Measurements from ENCODE around the gene CDYL.

The CDYL gene

DNA sequence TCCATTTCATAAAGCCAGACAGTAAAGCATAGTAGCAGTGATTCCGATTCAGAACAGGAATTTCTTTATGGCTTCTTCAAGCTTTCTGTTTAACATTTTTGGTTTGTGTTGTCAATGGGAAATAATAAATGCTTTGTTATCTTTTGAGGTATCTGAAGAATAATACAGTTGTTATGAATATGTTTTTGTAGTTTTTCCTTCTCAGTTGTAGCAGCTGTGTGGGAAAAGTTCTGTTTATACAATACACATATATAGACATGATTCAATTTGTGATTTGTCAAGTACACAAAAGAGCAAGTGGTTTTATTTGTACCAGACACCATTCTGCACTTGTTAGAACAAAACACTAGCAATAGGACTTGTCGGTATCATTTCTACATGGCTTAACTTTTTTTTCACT, 96.6 kb downstream of the CDYL start:
- no peak for DNase-seq (ENCODE audit: extremely low read depth in 1 of 2, low read depth in 1 of 2)

GRCh38 chr6:4873928-4874327, 97.7 kb downstream of the CDYL start:
- no peak for DNase-seq (ENCODE audit: extremely low read depth in 1 of 2, low read depth in 1 of 2)

GRCh38 chr6:4879741-4880275, 103.6 kb downstream of the CDYL start:
- no peak for DNase-seq (ENCODE audit: extremely low read depth in 1 of 2, low read depth in 1 of 2)

GRCh38 chr6:4880363-4880762, 104.2 kb downstream of the CDYL start:
- no peak for DNase-seq (ENCODE audit: extremely low read depth in 1 of 2, low read depth in 1 of 2)

DNA sequence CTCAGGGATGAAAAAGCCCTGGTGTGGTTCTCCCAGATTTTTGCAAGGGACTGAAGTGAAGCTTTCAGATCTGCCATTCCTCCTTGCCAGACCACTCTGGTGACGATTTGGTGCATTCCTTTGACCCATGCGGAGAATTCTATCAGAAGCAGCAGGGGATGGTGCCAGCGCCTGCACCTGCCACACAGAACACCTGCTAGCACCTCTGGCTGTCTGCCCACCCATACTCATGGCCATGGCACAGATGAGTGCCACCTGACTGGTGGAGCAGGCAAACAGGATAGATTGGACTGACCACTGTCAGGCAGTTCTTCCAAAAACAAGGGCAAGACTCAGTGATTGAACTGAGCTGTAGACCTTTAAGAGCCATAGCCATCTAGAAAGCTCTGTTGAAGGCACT, 107.1 kb downstream of the CDYL start:
- DNase-seq (ENCODE audit: extremely low read depth in 1 of 2, low read depth in 1 of 2): no peak

- DNase-seq (ENCODE audit: extremely low read depth in 1 of 2, low read depth in 1 of 2): no peak
Observed at GRCh38 chr6:4884646-4885340, 108.6 kb downstream of the CDYL start.

DNA sequence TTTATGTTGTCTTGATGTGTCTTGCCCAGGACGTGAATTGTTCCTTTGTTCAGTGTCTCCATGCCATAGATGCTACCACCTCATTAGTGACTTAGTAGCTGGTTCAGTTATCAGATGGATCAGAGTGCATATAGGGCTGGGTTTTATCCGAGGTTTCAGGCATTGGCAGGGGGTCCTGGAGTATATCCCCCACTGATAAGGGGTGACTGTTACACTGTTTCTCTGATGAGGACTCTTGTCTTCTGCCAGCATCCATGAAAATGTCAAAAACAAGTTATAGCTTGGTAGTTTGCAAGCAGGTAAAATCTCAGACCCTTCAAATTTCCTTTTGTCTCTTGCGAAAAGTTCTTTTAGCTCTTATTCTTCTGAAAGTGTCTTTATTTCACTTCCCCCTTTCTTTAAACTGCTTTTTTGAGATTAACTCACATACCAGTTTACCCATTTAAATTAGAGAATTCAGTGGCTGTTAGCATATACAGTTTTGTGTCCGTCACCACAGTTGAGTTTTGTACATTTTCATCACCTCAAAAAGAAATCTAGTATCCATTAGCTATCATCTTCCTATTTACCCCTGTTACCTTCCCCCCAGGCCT, 109.2 kb downstream of the CDYL start:
- no peak for DNase-seq (ENCODE audit: extremely low read depth in 1 of 2, low read depth in 1 of 2)

DNA sequence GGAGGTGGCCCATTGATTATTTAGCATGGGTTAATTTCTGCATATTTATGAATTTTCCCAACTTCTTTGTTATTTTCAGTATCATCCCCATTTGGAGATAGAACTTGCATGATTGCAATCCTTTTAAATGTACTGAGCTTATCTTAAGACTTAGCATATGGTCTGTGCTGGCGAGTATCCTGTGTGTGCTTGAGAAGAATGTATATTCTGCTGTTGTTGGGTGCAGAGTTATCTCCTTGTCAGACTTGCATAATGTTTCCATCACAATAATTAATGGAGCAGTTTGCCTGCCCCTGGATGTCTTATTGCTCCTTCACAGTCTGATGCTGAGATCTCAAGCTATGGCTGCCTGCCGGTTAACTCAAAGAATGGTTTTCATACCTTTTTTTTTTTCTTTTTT, 112.6 kb downstream of the CDYL start:
- DNase-seq (ENCODE audit: extremely low read depth in 1 of 2, low read depth in 1 of 2): no peak

- DNase-seq (ENCODE audit: extremely low read depth in 1 of 2, low read depth in 1 of 2): no peak
Observed at GRCh38 chr6:4889701-4890100, 113.5 kb downstream of the CDYL start.

DNA sequence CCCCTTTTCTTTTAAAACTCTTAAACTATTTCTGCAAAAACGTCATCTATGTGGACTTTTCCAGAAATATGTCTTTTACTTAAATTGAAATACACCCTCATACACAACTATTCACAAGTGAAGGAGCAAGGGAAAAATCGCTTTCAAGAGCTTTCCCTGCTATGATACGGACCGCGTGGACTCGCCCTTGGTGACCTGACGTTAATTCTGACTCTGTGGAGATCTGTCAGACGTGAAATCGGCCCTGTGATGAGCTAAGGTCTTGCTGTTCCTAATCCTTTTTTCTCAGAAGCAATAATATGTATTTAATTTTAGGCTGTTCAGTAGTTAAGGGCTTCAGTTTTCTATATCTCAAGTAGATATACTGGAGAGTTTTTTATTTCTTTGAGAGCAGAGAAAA, 114.0 kb downstream of the CDYL start:
- DNase-seq (ENCODE audit: extremely low read depth in 1 of 2, low read depth in 1 of 2): no peak

- DNase-seq (ENCODE audit: extremely low read depth in 1 of 2, low read depth in 1 of 2): no peak
Observed at GRCh38 chr6:4890627-4891026, 114.4 kb downstream of the CDYL start.

DNA sequence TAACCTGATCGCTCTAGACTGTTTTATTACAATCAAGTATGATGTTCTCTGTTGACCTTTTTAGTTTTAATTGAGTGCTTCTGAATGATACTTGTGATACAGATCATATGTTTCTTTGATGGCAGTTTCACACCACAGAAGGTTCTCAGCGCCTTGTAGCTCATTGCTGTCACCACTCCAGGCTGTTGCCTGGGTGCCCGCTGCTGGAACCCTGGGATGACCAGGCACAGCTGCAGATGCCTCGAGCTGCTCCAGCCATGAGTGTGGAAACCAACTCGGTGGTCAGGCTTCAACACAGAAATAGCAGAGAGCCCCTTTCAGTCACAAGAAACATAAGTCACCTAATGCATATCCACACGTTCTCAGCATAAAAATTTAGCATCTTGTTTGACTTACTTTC, 114.9 kb downstream of the CDYL start:
- DNase-seq (ENCODE audit: extremely low read depth in 1 of 2, low read depth in 1 of 2): no peak

GRCh38 chr6:4892785-4893485, 116.7 kb downstream of the CDYL start:
- DNase-seq (ENCODE audit: extremely low read depth in 1 of 2, low read depth in 1 of 2): no peak

DNA sequence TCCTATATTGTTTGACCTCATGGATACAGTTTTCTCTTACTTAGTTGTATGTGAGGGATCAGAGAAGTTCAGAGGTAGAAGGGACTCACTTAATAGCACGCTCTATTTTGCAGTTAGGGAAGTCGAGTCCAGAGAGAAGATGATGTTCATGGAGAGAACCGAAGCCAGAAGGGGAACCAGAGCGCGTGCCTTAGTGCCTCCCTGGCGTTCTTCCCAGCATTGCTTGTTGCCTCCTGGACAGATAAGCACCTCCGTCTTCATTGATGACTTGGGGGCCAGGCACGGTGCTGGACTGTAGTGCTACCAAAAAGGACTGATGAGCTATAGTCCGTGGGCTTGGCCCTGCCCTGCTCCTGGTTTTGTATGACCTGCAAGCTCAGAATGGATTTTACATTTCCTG, 117.8 kb downstream of the CDYL start:
- DNase-seq (ENCODE audit: extremely low read depth in 1 of 2, low read depth in 1 of 2): no peak

- DNase-seq (ENCODE audit: extremely low read depth in 1 of 2, low read depth in 1 of 2): no peak
Observed at GRCh38 chr6:4895971-4896370, 119.8 kb downstream of the CDYL start.

GRCh38 chr6:4896401-4896800, 120.2 kb downstream of the CDYL start:
- no peak for DNase-seq (ENCODE audit: extremely low read depth in 1 of 2, low read depth in 1 of 2)

DNA sequence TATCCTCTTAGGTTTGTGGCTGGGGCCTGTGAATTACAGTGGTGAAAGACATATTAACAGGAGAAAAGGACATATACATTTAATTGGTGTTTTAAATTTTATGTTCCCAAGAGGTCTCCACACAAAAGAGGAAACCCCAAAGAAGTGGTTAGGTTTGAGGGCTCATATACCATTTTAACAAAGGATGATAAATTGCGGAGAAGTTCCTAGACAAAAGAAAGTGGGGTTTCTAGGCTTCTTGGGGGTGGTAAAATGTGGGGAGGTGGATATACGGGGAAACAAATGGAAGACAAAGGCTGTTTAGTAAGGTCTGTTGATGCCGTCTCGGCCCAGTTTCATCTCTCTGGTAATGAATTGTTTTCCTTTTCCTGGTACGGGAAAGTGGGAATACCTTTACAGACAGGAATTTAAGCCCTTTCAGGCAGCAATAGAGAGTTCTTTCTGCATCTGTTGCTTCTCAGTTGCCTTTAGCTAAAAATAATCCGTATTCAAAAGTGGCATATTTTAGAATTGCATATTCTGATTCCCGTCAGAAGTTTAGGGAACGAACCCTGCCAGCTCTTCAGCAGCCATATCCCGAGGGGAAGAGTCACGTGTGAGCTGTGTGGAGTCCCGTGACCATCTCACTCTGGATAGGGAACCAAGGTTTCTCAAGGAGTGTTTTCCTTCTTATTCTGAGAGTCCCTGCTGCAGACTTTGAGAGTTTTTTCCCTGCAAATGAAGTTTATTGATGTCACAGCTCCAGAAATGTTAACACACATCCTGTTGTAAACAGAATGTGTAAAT, 123.2 kb downstream of the CDYL start:
- DNase-seq (ENCODE audit: extremely low read depth in 1 of 2, low read depth in 1 of 2): no peak

GRCh38 chr6:4901386-4902061, 125.3 kb downstream of the CDYL start:
- no peak for DNase-seq (ENCODE audit: extremely low read depth in 1 of 2, low read depth in 1 of 2)

DNA sequence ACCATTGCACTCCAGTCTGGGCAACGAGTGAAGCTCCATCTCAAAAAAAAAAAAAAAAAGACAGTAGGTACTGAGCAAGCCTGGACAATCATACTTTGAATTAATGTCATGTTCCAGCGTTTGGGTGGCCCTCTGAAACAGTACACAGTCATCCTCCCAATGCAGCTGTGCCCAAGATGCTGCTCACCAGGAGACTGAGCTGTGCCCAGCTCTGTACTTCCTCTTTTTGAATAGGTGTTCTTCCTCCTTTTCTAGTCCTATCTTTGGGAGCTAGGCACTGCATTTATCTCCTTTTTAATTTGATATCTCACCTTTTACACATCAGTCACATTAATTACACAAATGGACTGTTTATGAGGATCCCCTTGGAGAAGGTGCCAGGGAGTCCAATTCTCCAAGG, 126.2 kb downstream of the CDYL start:
- no peak for DNase-seq (ENCODE audit: extremely low read depth in 1 of 2, low read depth in 1 of 2)

DNA sequence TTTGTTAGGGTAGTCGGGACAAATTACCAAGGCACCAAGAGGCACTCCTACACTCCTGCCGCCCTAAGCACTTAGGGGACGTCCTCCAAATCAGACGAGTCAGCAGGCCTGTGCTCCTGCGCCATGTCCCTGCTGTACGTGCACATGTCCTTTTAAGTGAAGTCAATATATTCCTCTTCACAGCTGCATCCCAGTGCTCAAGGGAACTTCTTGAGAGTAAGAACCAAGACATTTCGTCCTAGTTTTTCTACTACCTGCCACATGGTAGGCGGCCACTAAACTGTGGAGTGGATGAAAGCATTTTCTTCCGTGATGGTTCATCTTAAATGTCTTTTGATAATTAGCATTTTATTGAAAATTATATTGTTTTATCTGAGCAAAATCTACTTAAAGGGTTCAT, 126.9 kb downstream of the CDYL start:
- DNase-seq (ENCODE audit: extremely low read depth in 1 of 2, low read depth in 1 of 2): no peak

All from stimulated activated CD8-positive, alpha-beta memory T cell treated with anti-CD3 and anti-CD28 coated beads, Interleukin-7, amount 100 ng/mL, for 48 hours (primary cell).